GM19468 (cell line): ENCODE data around the gene NDUFB2.
"Not testable (repeated sequence)": the region's sequence is repeated elsewhere in the genome, so short reads cannot be mapped to it uniquely, and the experiment has no call there.

Source experiments
- ATAC-seq: cut with Tn5 transposase; IDR thresholded peaks from one replicate; pipeline ENCODE4 v1.9.1; 2021; ENCODE audit warnings: mild to moderate bottlenecking, moderate library complexity, moderate number of reproducible peaks; ENCODE audit not compliant: unreplicated experiment; ENCODE audit errors: extremely low read depth

The NDUFB2 gene

GRCh38 chr7:140688341-140688740 is 8.2 kb upstream of the NDUFB2 start:
- no peak for ATAC-seq

DNA sequence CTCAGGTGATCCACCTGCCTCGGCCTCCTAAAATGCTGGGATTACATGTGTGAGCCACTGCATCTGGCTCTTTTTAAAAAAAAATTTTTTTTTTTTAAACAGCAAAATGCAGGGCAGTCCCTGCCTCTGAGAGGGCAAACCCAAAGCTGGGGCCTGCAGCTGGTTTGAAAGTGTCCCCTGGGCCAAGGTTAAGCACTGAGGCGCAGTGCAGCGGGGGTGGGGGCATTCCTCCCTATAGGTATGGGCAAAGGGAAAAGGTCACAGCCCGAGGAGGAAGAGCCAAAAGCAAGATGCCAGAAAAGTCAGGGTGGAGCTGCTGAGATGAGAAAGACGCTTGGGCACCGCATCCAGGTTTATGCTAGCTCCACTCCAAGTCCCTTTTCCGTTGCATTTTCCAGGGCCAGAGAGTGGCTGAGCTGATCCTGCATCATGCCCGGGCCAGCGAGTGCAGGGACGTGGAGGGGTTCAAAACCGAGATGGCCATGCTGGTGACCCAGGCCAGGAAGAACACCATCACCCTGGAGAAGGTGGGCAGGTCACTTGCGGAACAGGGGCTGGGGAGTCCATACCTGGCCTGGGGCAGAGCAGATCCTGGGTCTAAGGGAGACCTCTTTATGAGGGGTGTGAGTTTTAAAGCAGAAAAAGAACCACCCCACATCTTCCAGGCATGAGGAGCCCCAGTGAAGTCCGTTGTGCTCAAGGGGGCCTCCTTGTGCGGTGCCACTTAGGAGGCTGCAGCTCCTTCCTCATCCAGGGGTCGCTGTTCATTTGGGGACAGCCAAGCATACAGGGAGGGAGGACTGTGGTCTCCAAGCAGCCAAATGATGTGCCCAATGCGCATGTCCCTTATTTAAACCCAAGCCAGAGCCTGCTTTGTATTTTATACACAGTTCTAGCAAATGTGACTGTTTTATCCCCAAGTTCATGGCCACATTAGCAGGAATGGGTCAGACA is 7.0 kb upstream of the NDUFB2 start:
- no peak for ATAC-seq

DNA sequence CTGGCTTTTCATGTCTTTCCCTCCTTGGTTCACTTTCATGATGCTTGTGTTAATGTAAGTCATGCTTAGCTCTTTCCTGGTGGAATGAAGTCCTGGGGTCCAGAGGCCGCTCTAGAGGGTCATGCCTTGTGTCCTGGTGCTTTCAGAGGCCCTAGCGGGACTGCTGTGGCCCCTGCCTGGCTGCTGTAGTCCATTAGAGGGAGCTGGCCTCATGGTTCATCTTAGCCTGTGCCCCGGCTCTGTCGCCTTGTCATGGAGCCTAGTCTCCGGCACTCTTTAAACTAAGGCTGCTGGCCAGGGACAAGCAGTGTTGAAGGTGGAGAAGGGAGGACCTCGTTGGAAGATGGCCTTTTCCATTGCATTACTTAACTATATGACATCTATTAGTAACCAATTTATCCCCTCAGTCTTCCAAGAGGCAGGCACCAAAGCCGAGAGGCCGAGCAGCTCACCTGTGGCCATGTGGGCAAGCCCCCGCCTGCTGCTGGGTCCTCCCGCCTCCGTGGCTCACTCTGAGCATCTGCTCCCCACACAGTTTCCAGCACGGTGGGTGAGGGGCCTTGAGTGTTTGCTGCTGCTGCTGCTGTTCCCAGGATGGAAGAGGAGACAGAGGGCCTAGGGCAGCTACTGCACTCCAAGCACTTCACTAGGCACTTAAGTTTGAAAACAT is 5.0 kb upstream of the NDUFB2 start:
- no peak for ATAC-seq

- ATAC-seq = not testable (repeated sequence)
Measured at GRCh38 chr7:140693849-140694248, 2.7 kb upstream of the NDUFB2 start.

GRCh38 chr7:140694592-140694991 is 1.9 kb upstream of the NDUFB2 start:
- ATAC-seq = no peak

DNA sequence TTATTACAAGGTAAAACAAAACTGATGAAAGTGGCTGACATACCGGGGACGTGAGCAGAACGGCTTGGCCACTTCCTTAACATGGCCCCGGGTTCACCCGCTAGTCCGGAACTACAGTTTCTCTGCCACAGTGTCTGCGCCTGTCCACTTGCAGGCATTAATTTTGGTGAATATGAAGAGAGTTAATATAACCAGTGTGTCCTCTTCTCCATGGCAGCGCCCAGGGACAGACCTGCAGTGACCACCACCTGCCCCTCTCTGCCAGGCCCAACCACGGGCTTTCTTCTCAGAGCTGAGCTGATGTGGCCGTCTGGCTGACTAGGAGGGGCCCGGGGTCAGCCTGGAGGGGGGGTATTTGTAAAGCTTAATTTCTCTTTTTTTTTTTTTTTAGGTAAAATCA is 1.1 kb upstream of the NDUFB2 start:
- no peak for ATAC-seq

GRCh38 chr7:140696024-140696679 is 356 bp upstream of the NDUFB2 start:
- ATAC-seq = no peak

- no peak for ATAC-seq
Measured at GRCh38 chr7:140697447-140698143, 1.1 kb downstream of the NDUFB2 start.

- no peak for ATAC-seq
Measured at GRCh38 chr7:140698477-140698876, 2.0 kb downstream of the NDUFB2 start.

DNA sequence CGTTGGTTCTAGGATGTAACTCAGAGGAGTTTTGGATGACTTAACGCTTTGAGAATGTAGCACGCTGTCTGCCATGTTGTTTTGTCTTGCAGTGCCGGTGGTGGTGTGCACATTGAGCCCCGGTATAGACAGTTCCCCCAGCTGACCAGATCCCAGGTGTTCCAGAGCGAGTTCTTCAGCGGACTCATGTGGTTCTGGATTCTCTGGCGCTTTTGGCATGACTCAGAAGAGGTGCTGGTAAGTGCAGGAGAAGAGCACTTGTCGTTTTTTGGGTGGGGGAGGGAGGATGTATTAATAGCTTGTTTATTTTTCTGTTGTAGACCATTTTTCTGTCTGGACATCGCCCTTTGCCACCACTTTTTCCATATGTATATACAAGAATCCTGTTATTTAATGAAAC is 6.3 kb downstream of the NDUFB2 start:
- ATAC-seq = no peak

GRCh38 chr7:140704205-140704604 is 7.7 kb downstream of the NDUFB2 start:
- ATAC-seq = no peak

DNA sequence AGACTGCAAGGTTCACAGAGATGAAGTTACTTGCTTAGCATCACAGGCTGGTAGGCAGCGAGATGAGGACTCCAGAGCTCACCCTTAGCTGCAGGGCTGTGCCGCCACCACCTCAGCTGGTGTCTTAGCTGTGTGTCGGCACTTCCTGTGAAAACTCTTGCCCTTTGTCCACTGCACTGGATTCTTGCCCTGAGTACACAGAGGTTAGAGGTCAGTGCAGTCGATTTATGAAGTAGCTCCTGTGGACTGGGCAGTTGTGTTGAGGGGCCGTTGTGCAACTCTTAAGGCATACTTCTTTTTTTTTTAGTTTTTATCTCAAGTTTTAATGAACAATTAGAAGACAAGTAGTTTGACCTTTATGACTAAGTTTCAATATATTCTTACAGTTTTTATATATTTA is 10.6 kb downstream of the NDUFB2 start:
- ATAC-seq = no peak

GRCh38 chr7:140708764-140709163 is 12.3 kb downstream of the NDUFB2 start:
- ATAC-seq = not testable (repeated sequence)

DNA sequence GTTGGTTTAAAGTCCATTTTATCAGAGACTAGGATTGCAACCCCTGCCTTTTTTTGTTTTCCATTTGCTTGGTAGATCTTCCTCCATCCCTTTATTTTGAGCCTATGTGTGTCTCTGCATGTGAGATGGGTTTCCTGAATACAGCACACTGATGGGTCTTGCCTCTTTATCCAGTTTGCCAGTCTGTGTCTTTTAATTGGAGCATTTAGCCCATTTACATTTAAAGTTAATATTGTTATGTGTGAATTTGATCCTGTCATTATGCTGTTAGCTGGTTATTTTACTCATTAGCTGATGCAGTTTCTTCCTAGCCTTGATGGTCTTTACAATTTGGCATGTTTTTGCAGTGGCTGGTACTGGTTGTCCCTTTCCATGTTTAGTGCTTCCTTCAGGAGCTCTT is 15.9 kb downstream of the NDUFB2 start:
- not testable (repeated sequence) for ATAC-seq

GRCh38 chr7:140714331-140715040 is 18.0 kb downstream of the NDUFB2 start:
- ATAC-seq = no peak

DNA sequence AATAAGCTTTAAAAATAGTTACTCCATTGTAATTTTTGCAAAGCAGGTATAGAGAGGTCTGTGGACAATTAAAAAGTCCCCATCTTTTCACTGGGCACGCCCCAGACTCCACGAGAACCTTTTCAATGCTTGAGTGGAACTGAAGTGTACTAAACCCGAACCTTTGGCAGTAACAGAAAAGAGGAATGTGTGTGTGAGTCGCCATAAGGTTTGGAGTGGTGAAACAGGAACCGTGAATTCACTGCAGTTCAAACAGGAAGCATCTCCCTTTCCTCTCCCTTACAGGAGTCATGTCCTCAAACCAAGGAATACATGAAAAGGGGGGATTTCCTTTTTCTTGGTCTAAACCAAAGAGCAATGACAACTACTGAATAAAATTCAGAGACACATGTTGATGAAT is 23.2 kb downstream of the NDUFB2 start:
- ATAC-seq = no peak

GRCh38 chr7:140722254-140722653 is 25.7 kb downstream of the NDUFB2 start:
- ATAC-seq = no peak

DNA sequence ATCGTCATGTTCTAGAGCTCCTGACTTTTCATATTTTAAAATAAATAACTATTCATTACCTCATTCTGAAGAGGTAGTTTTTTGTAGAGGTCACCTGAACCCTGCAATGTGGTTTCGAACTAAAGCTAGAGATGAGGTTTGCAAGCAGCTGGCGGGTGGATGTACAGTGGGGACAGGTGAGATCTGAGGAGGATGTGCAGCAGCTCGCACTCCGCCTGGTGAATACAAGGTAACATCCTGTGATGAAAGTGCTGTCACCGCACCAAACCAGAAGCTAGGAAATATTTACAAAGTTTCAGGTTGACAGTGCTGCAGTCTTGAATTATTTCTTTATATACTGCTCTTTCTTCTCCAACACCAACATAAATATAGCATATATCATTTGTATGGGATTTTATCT is 26.5 kb downstream of the NDUFB2 start:
- no peak for ATAC-seq

- ATAC-seq = no peak
Measured at GRCh38 chr7:140723574-140723973, 27.1 kb downstream of the NDUFB2 start.

DNA sequence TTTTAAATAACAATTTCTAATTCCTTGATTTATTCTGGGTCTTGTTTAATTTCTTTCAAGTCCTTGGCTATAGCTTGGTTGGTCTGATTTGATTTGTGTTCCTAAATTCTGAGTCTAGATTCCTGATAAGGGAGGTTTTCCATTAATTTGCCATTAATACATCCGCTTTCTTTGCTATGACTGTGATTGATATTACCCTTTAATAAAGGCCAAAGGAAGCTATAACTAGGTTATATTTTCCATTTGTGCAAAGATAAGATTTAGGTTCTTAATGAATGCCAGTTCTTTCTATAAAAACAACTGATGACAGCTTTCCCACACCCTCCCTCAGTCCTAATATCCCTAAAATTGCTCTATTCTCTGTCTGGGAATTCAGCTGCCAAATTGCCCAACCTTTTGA is 28.2 kb downstream of the NDUFB2 start:
- no peak for ATAC-seq
